WTC11 (cell line): Measurements from ENCODE around the gene ANGPTL2. TPM values are rescaled to one million over a fixed set of nuclear protein-coding genes. Genes with fewer than 3 reads are reported as not detected.

Source experiments
- ATAC-seq: fragments of 200-7000 bp; cut with Tn5 transposase; 2 replicates; pipeline ENCODE4 v1.10.0; 2021; ENCODE audit warnings: mild to moderate bottlenecking, moderate library complexity
- CTCF ChIA-PET: fragments of 300-600 bp; sonication (Branson Sonifier 250); formaldehyde crosslinking; loops from one replicate; lab custom pipeline; 2021; ENCODE audit warnings: antibody characterized with exemption; lab: Charles Lee
- POLR2A ChIA-PET: fragments of 350-600 bp; sonication (Branson Sonifier 250); formaldehyde crosslinking; loops from one replicate; lab custom pipeline; 2021; ENCODE audit warnings: antibody characterized with exemption; lab: Charles Lee
- DNase-seq: peaks from one replicate; pipeline ENCODE4 v3.0.0; 2021; ENCODE audit warnings: low spot score
- H3K27ac Mint-ChIP-seq: 2 replicates; pipeline ENCODE4 v1.8.0; 2021; ENCODE audit warnings: mixed read lengths
- H3K27me3 Mint-ChIP-seq: 2 replicates; pipeline ENCODE4 v1.8.0; 2021; ENCODE audit warnings: low read depth, mild to moderate bottlenecking, moderate library complexity, mixed read lengths
- H3K36me3 Mint-ChIP-seq: 2 replicates; pipeline ENCODE4 v1.8.0; 2021; ENCODE audit warnings: mixed read lengths
- H3K4me1 Mint-ChIP-seq: 2 replicates; pipeline ENCODE4 v1.8.0; 2022; ENCODE audit warnings: mixed read lengths
- H3K4me3 Mint-ChIP-seq: 2 replicates; pipeline ENCODE4 v1.8.0; 2021; ENCODE audit warnings: mild to moderate bottlenecking, moderate library complexity, mixed read lengths
- H3K9me3 Mint-ChIP-seq: 2 replicates; pipeline ENCODE4 v1.8.0; 2021; ENCODE audit warnings: mixed read lengths
- CREB1 ChIP-seq: sonication (generic); formaldehyde crosslinking; IDR thresholded peaks from 2 replicates; pipeline ENCODE4 v1.8.0; 2023; ENCODE audit warnings: mild to moderate bottlenecking, missing genetic modification reagents
- E2F4 ChIP-seq: sonication (generic); formaldehyde crosslinking; IDR thresholded peaks from 2 replicates; pipeline ENCODE4 v1.8.1; 2022; ENCODE audit warnings: low read depth, mild to moderate bottlenecking, moderate library complexity, missing genetic modification reagents, borderline replicate concordance
- EMX1 ChIP-seq: fragments of 250-450 bp; sonication (Bioruptor Pico); IDR thresholded peaks from 2 replicates; pipeline ENCODE4 v1.8.0; 2021; ENCODE audit warnings: mild to moderate bottlenecking
- FOXJ3 ChIP-seq: sonication (generic); formaldehyde crosslinking; IDR thresholded peaks from 2 replicates; pipeline ENCODE4 v1.9.0; 2021; ENCODE audit warnings: missing genetic modification reagents, mild to moderate bottlenecking, borderline replicate concordance
- FOXP4 ChIP-seq: sonication (generic); formaldehyde crosslinking; IDR thresholded peaks from 2 replicates; pipeline ENCODE4 v1.8.0; 2022; ENCODE audit warnings: mild to moderate bottlenecking, missing genetic modification reagents
- GRHL2 ChIP-seq: fragments of 250-450 bp; sonication (Bioruptor Pico); IDR thresholded peaks from 2 replicates; pipeline ENCODE4 v1.8.0; 2022; ENCODE audit warnings: mild to moderate bottlenecking, moderate library complexity; ENCODE audit not compliant: insufficient replicate concordance, severe bottlenecking
- HMGA2 ChIP-seq: fragments of 250-450 bp; sonication (Bioruptor Pico); IDR thresholded peaks from 2 replicates; pipeline ENCODE4 v1.4.0; 2021; ENCODE audit warnings: mild to moderate bottlenecking, moderate library complexity
- IRF2 ChIP-seq: sonication (generic); formaldehyde crosslinking; IDR thresholded peaks from 2 replicates; pipeline ENCODE4 v1.8.0; 2022; ENCODE audit warnings: low read depth, missing genetic modification reagents, borderline replicate concordance
- NFATC4 ChIP-seq: fragments of 250-450 bp; sonication (Bioruptor Pico); IDR thresholded peaks from 2 replicates; pipeline ENCODE4 v1.9.0; 2021; ENCODE audit warnings: mild to moderate bottlenecking
- NR3C1 ChIP-seq: sonication (generic); formaldehyde crosslinking; conservative IDR thresholded peaks from 2 replicates; pipeline ENCODE4 v1.8.1; 2023; ENCODE audit warnings: low read depth, mild to moderate bottlenecking, missing genetic modification reagents
- SOX15 ChIP-seq: fragments of 250-450 bp; sonication (Bioruptor Pico); IDR thresholded peaks from 2 replicates; pipeline ENCODE4 v1.9.0; 2021; ENCODE audit warnings: mild to moderate bottlenecking
- USF2 ChIP-seq: sonication (generic); formaldehyde crosslinking; IDR thresholded peaks from 2 replicates; pipeline ENCODE4 v1.8.1; 2023; ENCODE audit warnings: mild to moderate bottlenecking, missing genetic modification reagents, moderate library complexity
- ZMAT4 ChIP-seq: fragments of 250-450 bp; sonication (Bioruptor Pico); IDR thresholded peaks from 2 replicates; pipeline ENCODE4 v1.9.0; 2021; ENCODE audit warnings: mild to moderate bottlenecking
- ZNF232 ChIP-seq: sonication (generic); formaldehyde crosslinking; IDR thresholded peaks from 2 replicates; pipeline ENCODE4 v1.8.0; 2022; ENCODE audit warnings: mild to moderate bottlenecking, missing genetic modification reagents
- ZNF263 ChIP-seq: sonication (generic); formaldehyde crosslinking; IDR thresholded peaks from 2 replicates; pipeline ENCODE4 v1.8.1; 2022; ENCODE audit warnings: low read depth, mild to moderate bottlenecking, moderate library complexity, missing genetic modification reagents
- ZNF317 ChIP-seq: sonication (generic); formaldehyde crosslinking; IDR thresholded peaks from 2 replicates; pipeline ENCODE4 v1.8.1; 2023; ENCODE audit warnings: low read depth, mild to moderate bottlenecking, moderate library complexity, missing genetic modification reagents, borderline replicate concordance
- ZNF416 ChIP-seq: fragments of 250-450 bp; sonication (Bioruptor Pico); IDR thresholded peaks from 2 replicates; pipeline ENCODE4 v1.9.0; 2021; ENCODE audit warnings: mild to moderate bottlenecking, inconsistent platforms
- ZNF425 ChIP-seq: fragments of 250-450 bp; sonication (Bioruptor Pico); conservative IDR thresholded peaks from 2 replicates; pipeline ENCODE4 v1.9.0; 2021; ENCODE audit warnings: mild to moderate bottlenecking
- total RNA-seq: library from RNA; stranded (reverse); gene quantifications from 3 replicates; pipeline ENCODE4 v1.2.3, GENCODE V29; 2021
- TF ChIP-seq, protein P1 (sequence below): sonication (generic); formaldehyde crosslinking; IDR thresholded peaks from 2 replicates; pipeline ENCODE4 v1.8.1; 2023; ENCODE audit warnings: mild to moderate bottlenecking, missing genetic modification reagents
- TF ChIP-seq, protein P2 (sequence below): sonication (generic); formaldehyde crosslinking; IDR thresholded peaks from 2 replicates; pipeline ENCODE4 v1.8.0; 2023; ENCODE audit warnings: missing genetic modification reagents, mild to moderate bottlenecking, borderline replicate concordance

ANGPTL2 gene
- total RNA-seq, 1 experiment from 2014 or later: 4.5 TPM

- peaks cover 15% of the 10 kb centered on the region for H3K9me3 Mint-ChIP-seq
- no peak overlapping the region for H3K4me3 Mint-ChIP-seq
Observed at GRCh38 chr9:127067603-127068220, 54.7 kb downstream of the ANGPTL2 start.

GRCh38 chr9:127066851-127067136, 55.6 kb downstream of the ANGPTL2 start:
- Mint-ChIP-seq H3K36me3 (peaks cover 7% of the 10 kb centered on the region), H3K9me3 (peaks cover 8% of the 10 kb centered on the region), H3K27ac (no peak overlapping the region), H3K27me3 (no peaks in the 10 kb centered on the region), H3K4me1 (peaks cover 12% of the 10 kb centered on the region), H3K4me3 (no peak overlapping the region)
- DNase-seq (no peak), ATAC-seq (no peak)
- ChIA-PET CTCF (no interaction called here), POLR2A (no interaction called here)
- TF ChIP-seq USF2: no peak
- TF ChIP-seq, protein P1, sequence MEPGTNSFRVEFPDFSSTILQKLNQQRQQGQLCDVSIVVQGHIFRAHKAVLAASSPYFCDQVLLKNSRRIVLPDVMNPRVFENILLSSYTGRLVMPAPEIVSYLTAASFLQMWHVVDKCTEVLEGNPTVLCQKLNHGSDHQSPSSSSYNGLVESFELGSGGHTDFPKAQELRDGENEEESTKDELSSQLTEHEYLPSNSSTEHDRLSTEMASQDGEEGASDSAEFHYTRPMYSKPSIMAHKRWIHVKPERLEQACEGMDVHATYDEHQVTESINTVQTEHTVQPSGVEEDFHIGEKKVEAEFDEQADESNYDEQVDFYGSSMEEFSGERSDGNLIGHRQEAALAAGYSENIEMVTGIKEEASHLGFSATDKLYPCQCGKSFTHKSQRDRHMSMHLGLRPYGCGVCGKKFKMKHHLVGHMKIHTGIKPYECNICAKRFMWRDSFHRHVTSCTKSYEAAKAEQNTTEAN (CRISPR knock-in tag): no peak
- no peak for TF ChIP-seq SOX15 (CRISPR knock-in tag)
- no peak for TF ChIP-seq FOXP4
- no peak for TF ChIP-seq EMX1 (CRISPR knock-in tag)
- TF ChIP-seq GRHL2 (CRISPR knock-in tag): no peak
- TF ChIP-seq CREB1: no peak

More at GRCh38 chr9:127067603-127068220, 54.7 kb downstream of the ANGPTL2 start:
- peaks cover 12% of the 10 kb centered on the region for H3K4me1 Mint-ChIP-seq
- POLR2A ChIA-PET: no interaction called here
- no peak for ATAC-seq
- no peaks in the 10 kb centered on the region for H3K27me3 Mint-ChIP-seq
- no peak for TF ChIP-seq ZNF263 (CRISPR knock-in tag)
- TF ChIP-seq ZNF232 (CRISPR knock-in tag): no peak
- no peak for TF ChIP-seq NFATC4 (CRISPR knock-in tag)
- TF ChIP-seq, protein P2, sequence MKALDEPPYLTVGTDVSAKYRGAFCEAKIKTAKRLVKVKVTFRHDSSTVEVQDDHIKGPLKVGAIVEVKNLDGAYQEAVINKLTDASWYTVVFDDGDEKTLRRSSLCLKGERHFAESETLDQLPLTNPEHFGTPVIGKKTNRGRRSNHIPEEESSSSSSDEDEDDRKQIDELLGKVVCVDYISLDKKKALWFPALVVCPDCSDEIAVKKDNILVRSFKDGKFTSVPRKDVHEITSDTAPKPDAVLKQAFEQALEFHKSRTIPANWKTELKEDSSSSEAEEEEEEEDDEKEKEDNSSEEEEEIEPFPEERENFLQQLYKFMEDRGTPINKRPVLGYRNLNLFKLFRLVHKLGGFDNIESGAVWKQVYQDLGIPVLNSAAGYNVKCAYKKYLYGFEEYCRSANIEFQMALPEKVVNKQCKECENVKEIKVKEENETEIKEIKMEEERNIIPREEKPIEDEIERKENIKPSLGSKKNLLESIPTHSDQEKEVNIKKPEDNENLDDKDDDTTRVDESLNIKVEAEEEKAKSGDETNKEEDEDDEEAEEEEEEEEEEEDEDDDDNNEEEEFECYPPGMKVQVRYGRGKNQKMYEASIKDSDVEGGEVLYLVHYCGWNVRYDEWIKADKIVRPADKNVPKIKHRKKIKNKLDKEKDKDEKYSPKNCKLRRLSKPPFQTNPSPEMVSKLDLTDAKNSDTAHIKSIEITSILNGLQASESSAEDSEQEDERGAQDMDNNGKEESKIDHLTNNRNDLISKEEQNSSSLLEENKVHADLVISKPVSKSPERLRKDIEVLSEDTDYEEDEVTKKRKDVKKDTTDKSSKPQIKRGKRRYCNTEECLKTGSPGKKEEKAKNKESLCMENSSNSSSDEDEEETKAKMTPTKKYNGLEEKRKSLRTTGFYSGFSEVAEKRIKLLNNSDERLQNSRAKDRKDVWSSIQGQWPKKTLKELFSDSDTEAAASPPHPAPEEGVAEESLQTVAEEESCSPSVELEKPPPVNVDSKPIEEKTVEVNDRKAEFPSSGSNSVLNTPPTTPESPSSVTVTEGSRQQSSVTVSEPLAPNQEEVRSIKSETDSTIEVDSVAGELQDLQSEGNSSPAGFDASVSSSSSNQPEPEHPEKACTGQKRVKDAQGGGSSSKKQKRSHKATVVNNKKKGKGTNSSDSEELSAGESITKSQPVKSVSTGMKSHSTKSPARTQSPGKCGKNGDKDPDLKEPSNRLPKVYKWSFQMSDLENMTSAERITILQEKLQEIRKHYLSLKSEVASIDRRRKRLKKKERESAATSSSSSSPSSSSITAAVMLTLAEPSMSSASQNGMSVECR (CRISPR knock-in tag): no peak
- TF ChIP-seq ZMAT4: no peak
- TF ChIP-seq HMGA2: no peak
- no peak for TF ChIP-seq ZNF416 (CRISPR knock-in tag)
- TF ChIP-seq IRF2 (CRISPR knock-in tag): no peak
- no peak for TF ChIP-seq ZNF317 (CRISPR knock-in tag)
- no peak for TF ChIP-seq E2F4 (CRISPR knock-in tag)
- no peak for TF ChIP-seq FOXJ3 (CRISPR knock-in tag)
- TF ChIP-seq ZNF425 (CRISPR knock-in tag): no peak
- no peak for TF ChIP-seq NR3C1 (CRISPR knock-in tag)
- TF ChIP-seq, all 79 proteins: peak for 0
- CTCF ChIA-PET: no interaction called here
- Mint-ChIP-seq H3K27ac (peak overlapping the region; percentile 61; the same call in 1 of the 2 replicates), H3K36me3 (peaks cover 14% of the 10 kb centered on the region)
- no peak for DNase-seq
